GM21786 (cell line): ENCODE results near the gene DAGLB.
"Not testable (repeated sequence)": the region's sequence is repeated elsewhere in the genome, so short reads cannot be mapped to it uniquely, and the experiment has no call there.

Source experiments
- ATAC-seq: cut with Tn5 transposase; IDR thresholded peaks from one replicate; pipeline ENCODE4 v1.9.1; 2021; ENCODE audit not compliant: unreplicated experiment

The DAGLB gene

DNA sequence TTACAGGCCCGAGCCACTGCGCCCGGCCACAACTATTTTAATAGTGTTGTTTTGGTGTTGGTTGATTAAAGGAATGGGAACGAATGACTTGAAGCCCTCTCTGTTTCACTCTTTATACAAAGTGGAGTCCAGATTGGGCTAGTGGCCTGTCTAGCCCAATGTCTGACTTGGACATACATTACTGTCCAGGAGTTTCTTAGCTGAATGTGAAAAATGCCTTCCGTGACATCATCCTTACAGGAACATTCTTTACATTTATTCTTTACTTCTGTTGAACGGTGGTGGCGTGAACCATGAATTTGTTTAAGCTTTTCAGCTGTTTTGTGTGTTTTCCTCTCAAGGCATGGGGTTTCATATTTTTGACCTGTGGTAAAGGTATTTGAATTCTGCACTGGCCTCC, 67.9 kb downstream of the DAGLB start:
- no peak for ATAC-seq

DNA sequence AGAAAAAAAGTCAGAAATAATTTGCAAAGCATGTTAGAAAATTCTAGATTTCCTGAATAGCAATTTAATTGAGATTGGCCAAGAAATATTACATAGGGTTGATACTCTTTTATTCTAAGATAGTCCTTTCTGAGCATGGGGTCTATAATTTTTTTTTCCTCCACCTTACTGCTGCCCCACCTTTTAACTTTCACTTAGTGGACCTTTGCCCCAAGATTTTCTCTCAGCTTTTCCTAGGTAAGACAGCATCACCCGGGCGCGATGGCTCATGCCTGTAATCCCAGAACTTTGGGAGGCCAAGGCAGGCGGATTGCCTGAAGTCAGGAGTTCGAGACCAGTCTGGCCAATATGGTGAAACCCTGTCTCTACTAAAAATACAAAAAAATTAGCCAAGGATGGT, 69.2 kb downstream of the DAGLB start:
- ATAC-seq: not testable (repeated sequence)

DNA sequence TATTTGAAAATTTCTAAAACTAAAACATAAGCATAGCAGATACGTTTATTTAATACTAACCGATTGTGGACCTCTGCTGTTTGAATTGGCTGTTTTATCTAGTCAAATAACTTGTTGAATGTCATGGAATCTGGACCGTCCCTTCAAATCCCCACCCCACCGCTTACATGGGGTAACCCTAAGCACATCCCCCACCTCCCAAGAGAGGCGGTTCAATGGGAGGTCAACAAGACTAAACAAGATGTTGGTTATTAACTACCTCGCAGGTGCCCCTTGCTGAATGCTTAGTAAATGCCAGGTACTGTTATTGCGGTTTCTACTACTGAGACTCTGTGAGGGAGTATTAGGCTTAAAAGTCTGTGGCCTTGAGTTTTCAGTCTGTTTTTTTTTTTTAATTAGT, 70.9 kb downstream of the DAGLB start:
- ATAC-seq: no peak

- no peak for ATAC-seq
Measured at GRCh38 chr7:6375348-6376101, 72.2 kb downstream of the DAGLB start.

- no peak for ATAC-seq
Measured at GRCh38 chr7:6367701-6368211, 80.0 kb downstream of the DAGLB start.

DNA sequence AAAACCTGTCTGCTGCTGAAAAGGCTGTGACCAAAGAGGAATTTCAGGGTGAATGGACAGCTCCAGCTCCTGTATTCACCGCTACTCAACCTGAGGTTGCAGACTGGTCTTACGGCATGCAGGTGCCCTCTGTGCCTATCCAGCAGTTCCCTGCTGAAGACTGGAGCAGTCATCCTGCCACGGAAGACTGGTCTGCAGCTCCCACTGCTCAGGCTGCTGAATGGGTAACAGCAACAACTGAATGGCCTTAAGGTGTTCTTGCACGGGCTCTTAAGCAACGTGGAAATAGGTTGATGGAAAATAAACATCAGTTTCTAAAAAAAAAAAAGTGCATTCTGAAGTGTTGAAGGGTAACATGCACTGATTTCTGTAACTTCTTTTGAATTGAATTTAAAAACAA, 82.3 kb downstream of the DAGLB start:
- ATAC-seq: no peak

GRCh38 chr7:6360841-6361240, 86.9 kb downstream of the DAGLB start:
- no peak for ATAC-seq

DNA sequence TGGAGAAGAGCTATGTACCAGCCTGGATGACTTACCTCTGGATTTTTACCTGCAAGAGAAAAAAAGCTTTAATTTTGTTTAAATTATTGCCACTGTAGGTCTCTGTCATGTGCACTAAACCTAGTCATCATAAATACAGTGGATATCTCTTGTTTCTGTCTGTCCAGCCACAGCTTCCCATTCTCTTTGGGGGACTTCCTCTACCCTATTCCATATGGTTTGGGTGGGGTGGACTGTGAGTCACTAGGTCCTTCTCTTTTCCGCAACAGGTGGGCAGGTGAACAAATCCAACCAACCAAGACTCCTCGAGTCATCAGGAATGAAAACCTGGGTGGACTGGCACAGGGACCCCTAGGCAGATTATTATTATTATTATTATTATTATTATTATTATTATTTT, 88.0 kb downstream of the DAGLB start:
- no peak for ATAC-seq
